ENCODE measurements around the gene SFXN3. TPM values are rescaled to one million over a fixed set of nuclear protein-coding genes. Genes with fewer than 3 reads are reported as not detected.

Gene SFXN3
- total and polyA plus RNA-seq, 2 of the 13 experiments (the other 11 are each of a cell fraction or from before 2014, with no cell fraction given) = 16.8 to 71.5 TPM

- TF ChIP-seq DRAP1 (CRISPR knock-in tag; IDR thresholded peaks at IDR 0.05) = peak; percentile 67; the same call in 1 of the 2 replicates
- no peak for TF ChIP-seq ARID3A (IDR thresholded peaks at IDR 0.05; ENCODE audit: low read depth, low read length)
- TF ChIP-seq SALL2 (CRISPR knock-in tag; IDR thresholded peaks at IDR 0.05) = peak; percentile 77; the same call in 1 of the 2 replicates
- TF ChIP-seq NCOA2 (CRISPR knock-in tag; IDR thresholded peaks at IDR 0.05) = 0 out of 2 replicates have a peak, but pooled peaks have one; percentile 11
- 0 out of 2 replicates have a peak, but pooled peaks have one; percentile 92 for TF ChIP-seq MZF1 (CRISPR knock-in tag; IDR thresholded peaks at IDR 0.05; ENCODE audit: borderline replicate concordance)
- TF ChIP-seq ARHGAP35 (CRISPR knock-in tag; IDR thresholded peaks at IDR 0.05; ENCODE audit: borderline replicate concordance) = peak; percentile 62; the same call in 1 of the 2 replicates
- TF ChIP-seq ZNF652 (CRISPR knock-in tag; IDR thresholded peaks at IDR 0.05; ENCODE audit: borderline replicate concordance, low read depth) = no peak
- TF ChIP-seq ZNF446 (CRISPR knock-in tag; IDR thresholded peaks at IDR 0.05) = no peak
- TF ChIP-seq ZNF788 (CRISPR knock-in tag; IDR thresholded peaks at IDR 0.05; ENCODE audit: borderline replicate concordance) = 0 out of 2 replicates have a peak, but pooled peaks have one; percentile 39
- no peak for TF ChIP-seq TBP (CRISPR knock-in tag; IDR thresholded peaks at IDR 0.05)
- TF ChIP-seq ZBTB26 (CRISPR knock-in tag; IDR thresholded peaks at IDR 0.05; ENCODE audit: borderline replicate concordance) = 0 out of 2 replicates have a peak, but pooled peaks have one; percentile 32
- no peak for TF ChIP-seq ZNF430 (CRISPR knock-in tag; IDR thresholded peaks at IDR 0.05)
- no peak for TF ChIP-seq MIER2 (CRISPR knock-in tag; IDR thresholded peaks at IDR 0.05)
- no peak; the same call in 1 of the 2 replicates for TF ChIP-seq ZNF709 (CRISPR knock-in tag; IDR thresholded peaks at IDR 0.05)
- TF ChIP-seq RFX1 (IDR thresholded peaks at IDR 0.05) = no peak
- no peak for TF ChIP-seq ZNF556 (CRISPR knock-in tag; IDR thresholded peaks at IDR 0.05; ENCODE audit: borderline replicate concordance)
- TF ChIP-seq ZNF318 (CRISPR knock-in tag; IDR thresholded peaks at IDR 0.05) = peak; percentile 35; the same call in 1 of the 2 replicates
Observed at GRCh38 chr10:100986952-100987684, 43.9 kb upstream of the SFXN3 start, which contains the start of the genes MRPL43 and TWNK (continued).
